HFF-Myc (cell line): ENCODE data around the gene ZCCHC14.

Experiments
- DNase-seq: peaks from one replicate; pipeline ENCODE4 v3.0.0-alpha.2; 2011; ENCODE audit warnings: low read depth; ENCODE audit errors: extremely low read depth
- H3K4me3 ChIP-seq: replicated peaks from 2 replicates; pipeline ENCODE4 v1.5.1; 2011; ENCODE audit warnings: low read depth, mild to moderate bottlenecking, control low read depth, low read length
- TF ChIP-seq, protein P1 (sequence below): IDR thresholded peaks from 2 replicates; pipeline ENCODE4 v1.5.1; 2012; ENCODE audit warnings: mild to moderate bottlenecking, low read depth, low read length, control low read depth; ENCODE audit errors: missing control alignments

The ZCCHC14 gene

GRCh38 chr16:87421003-87421912 is 71.6 kb downstream of the ZCCHC14 start:
- no peak overlapping the region for H3K4me3 ChIP-seq
- TF ChIP-seq, protein P1, sequence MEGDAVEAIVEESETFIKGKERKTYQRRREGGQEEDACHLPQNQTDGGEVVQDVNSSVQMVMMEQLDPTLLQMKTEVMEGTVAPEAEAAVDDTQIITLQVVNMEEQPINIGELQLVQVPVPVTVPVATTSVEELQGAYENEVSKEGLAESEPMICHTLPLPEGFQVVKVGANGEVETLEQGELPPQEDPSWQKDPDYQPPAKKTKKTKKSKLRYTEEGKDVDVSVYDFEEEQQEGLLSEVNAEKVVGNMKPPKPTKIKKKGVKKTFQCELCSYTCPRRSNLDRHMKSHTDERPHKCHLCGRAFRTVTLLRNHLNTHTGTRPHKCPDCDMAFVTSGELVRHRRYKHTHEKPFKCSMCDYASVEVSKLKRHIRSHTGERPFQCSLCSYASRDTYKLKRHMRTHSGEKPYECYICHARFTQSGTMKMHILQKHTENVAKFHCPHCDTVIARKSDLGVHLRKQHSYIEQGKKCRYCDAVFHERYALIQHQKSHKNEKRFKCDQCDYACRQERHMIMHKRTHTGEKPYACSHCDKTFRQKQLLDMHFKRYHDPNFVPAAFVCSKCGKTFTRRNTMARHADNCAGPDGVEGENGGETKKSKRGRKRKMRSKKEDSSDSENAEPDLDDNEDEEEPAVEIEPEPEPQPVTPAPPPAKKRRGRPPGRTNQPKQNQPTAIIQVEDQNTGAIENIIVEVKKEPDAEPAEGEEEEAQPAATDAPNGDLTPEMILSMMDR = no peak
- no peak for DNase-seq

- no peak overlapping the region for H3K4me3 ChIP-seq
- TF ChIP-seq, protein P1 = peak; percentile 21
- DNase-seq = no peak
These were observed 72.5 kb downstream of the ZCCHC14 start for GRCh38 chr16:87420026-87421002.

- TF ChIP-seq, protein P1 = no peak
- H3K4me3 ChIP-seq = no peak overlapping the region
- DNase-seq = no peak
These were observed 74.2 kb downstream of the ZCCHC14 start for GRCh38 chr16:87418644-87419043.

DNA sequence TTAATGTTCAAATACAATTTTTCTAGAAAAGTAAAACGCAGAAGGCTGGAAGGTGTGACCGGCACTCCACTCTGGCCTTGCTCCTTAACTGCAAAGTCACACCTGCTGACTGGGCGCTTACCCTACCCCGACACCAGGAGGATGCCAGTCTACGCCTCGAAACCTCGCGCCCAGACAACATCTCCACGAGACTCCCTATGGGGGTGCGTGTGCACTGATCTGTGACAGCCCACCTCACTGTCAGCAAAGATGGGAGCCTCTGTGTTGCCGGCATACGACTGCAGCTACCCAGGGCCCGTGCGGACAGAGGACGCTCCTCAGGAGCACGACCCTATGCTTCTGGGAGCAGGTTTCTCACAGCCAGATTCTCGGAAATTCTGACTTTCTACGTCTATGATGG is 74.6 kb downstream of the ZCCHC14 start:
- no peak overlapping the region for H3K4me3 ChIP-seq
- DNase-seq = no peak
- TF ChIP-seq, protein P1 = no peak

- TF ChIP-seq, protein P1 = no peak
- no peak overlapping the region for H3K4me3 ChIP-seq
- DNase-seq = no peak
These were observed 75.3 kb downstream of the ZCCHC14 start for GRCh38 chr16:87417528-87417910.

DNA sequence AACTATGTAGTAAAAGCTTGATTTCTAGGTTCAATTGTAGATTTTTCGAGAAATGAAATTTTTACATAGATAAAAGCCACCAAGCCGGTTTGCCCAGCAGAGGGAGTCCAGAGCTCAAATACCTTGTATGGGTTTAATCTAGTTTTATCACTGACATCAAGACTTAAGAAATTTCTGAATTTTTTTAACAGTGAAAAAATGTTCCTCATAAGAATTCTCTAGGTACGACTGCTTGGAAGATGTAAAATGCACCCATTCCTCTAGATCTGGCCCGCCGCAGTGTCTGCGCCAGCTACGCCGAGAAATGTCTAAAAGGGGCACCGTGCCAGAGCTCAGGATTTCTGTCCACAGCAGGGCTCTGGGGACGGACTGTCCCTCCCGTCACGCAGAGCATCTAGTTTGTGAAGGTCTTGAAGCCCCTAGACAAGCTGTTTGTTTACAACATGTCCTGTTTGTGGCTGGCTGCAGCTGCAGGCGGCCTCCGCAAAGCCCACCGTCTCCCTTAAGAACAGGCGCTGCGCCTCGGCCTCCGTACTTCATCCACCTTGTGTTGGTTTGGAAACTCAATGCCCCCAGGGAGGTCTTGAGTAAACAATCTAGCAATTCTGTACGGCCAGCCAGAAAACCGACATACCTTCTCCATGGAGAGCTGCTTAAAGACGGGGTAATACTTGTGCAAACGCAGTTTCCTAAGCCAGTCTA is 75.8 kb downstream of the ZCCHC14 start:
- TF ChIP-seq, protein P1 = peak; percentile 71
- no peak overlapping the region for H3K4me3 ChIP-seq
- DNase-seq = no peak
